Measurements from ENCODE around the gene GPAT2.
"Not testable (repeated sequence)": the region's sequence is repeated elsewhere in the genome, so short reads cannot be mapped to it uniquely, and the experiment has no call there.

The GPAT2 gene

GRCh38 chr2:96022701-96023447 lies 11.8 kb downstream of the GPAT2 start:
- DNase-seq = peak; percentile 78

DNA sequence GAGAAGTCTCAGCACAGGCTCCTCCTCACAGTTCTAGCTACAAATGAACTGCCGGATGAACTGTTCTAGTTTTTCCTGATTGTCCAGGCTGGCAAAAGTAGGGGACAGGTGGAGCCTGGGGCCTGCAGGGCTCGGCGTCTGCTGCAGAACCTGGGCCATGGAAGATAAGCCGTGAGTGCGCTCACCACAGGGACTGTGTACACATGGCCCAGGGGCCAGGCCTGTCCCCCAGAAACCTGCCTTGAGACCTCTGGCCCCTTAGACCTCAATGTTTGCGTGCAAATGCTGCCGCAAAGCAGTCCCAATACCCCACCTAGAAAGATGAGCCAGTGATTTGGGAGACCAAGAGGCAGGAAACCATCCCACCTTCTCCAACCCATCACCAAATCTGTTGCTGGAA lies 12.6 kb downstream of the GPAT2 start:
- not testable (repeated sequence) for DNase-seq

DNA sequence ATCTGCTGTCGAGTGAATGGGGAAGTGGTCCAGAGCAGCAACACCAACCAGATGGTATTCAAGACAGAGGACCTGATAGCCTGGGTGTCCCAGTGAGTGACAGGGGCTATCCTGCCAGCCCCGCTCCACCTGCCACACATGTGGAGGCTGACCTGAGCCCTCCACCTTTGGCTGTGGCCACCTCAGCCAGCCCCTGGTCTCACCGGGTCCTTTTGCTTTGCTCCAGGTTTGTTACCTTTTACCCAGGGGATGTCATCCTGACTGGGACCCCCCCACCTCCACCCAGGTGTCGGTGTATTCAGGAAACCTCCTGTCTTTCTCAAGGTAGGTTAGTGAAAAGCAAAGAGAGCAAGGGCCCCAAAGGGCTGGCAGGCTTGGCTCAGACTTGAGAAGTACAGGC lies 13.6 kb downstream of the GPAT2 start:
- not testable (repeated sequence) for DNase-seq

- not testable (repeated sequence) for DNase-seq
Measured at GRCh38 chr2:96019909-96020590, 14.7 kb downstream of the GPAT2 start.

DNA sequence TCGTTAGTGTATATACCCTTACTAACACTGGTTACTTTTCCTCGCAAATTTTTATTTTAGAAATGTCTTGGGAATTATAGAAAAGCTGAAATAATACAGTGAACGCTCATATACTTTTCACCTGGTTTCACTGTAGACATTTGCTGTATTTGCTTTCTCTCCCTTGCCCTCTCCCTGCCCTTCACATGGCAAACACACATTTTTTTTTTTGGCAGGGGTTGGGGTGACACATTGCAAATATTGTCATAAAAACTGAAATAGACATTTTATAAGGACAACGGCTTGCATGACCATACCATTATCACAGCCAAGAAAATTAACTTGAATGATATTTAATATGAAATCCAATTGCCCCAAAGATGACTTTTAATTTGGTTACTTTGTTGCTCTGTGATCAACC lies 18.4 kb downstream of the GPAT2 start:
- not testable (repeated sequence) for DNase-seq

DNA sequence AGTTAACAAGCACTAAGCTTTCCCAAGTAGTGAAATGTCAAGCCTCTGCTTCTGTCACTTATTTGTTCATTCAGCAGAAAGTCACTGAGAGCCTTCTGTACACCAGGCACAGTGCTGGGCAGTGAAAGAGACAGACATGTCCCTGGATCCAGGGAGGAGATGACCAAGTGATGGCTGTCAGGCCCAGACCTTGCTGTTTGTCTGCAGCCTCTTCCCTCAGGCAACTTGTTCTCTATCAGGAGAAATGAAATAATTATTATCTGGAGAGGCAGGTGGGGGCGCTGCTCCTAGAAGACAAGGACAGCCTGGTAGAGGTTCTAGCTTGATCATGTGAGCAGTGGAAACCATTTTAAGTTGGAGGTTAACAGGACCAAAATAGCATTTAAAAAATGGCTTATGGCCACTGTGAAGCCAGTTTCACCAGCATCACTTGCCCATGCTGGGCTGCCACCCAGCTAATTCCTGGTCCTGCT lies 21.9 kb downstream of the GPAT2 start:
- not testable (repeated sequence) for DNase-seq

- DNase-seq = not testable (repeated sequence)
Measured at GRCh38 chr2:96012086-96012791, 22.5 kb downstream of the GPAT2 start.

GRCh38 chr2:96011129-96011455 lies 23.6 kb downstream of the GPAT2 start:
- peak; percentile 41 for DNase-seq

DNA sequence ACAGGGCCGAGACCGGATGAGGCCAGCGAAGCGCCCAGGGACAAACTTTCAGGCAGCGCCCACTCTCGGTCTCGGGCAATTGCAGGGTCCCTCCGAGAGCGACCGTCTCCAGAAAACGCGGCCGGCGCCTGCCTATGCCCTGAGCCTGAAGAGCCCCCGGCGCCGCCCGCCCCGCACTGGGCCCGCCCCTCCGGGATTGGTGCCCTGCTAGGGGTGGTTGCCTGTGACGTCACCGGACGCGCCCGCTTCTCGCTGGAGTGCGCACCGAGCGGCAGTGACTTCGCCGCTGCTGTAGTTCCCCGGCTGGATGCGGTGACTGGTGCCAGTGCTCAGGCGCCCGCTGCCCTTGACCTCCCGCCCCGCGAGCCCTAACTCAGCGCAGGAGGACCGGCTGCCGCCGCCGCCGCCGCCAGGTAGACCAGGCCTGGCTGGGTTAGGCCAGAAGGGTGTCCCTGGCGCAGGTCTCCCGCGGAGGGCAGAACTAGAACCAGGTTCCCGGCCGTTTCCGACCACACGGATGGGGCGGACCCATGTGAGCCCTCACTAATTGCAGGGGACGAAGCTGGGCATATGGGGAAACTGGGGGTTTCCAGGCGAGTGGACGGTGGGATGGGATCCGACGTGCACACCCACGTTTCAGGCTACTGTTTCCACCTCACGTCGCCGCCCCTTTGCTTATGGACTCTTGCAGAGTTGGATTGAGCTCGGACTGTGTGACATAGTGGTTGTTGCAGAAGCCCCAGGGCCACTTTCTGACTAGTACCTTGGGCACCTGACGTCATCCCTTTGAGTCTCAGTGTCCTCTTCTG lies 24.2 kb downstream of the GPAT2 start:
- peak; percentile 96 for DNase-seq

- DNase-seq = not testable (repeated sequence)
Measured at GRCh38 chr2:96009833-96010232, 24.9 kb downstream of the GPAT2 start.

GRCh38 chr2:96008051-96008450 lies 26.7 kb downstream of the GPAT2 start:
- not testable (repeated sequence) for DNase-seq

GRCh38 chr2:96006248-96006647 lies 28.5 kb downstream of the GPAT2 start:
- DNase-seq = not testable (repeated sequence)

DNA sequence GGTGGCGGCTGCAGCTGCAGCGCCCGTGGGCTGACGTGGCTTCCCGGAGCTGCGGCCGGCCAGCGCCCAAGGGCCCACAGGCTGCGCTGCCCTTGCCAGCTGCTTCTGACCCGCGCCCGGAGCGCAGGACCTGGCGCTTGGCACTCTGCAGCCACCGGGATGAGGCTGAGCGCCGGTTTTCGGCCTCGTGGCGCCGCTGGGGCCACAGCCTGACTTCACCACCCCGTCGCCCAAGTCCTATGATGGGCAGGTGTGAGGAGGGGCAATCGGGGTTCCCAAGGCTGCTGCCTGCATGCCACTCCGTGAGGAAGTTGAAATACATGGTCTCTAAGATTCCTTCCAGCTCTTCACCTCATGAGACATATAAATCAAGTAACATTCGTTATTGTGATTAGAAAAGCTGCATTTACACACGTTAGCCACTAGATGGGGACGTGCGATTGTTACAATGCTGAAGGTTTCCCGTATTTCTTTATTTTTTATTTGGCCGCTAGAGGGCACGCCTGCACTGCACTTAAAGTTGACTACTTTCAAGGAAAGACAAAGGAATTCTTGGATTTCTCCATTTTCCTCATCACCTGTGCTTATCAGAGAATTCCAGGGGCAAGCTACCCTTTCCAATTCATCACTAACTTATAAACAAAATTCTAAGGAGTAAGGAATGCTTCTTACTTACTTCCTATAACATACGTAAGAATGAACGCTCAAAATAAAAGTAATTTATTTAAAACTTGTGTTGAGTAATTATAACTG lies 42.0 kb downstream of the GPAT2 start:
- peak; percentile 76 for DNase-seq

DNA sequence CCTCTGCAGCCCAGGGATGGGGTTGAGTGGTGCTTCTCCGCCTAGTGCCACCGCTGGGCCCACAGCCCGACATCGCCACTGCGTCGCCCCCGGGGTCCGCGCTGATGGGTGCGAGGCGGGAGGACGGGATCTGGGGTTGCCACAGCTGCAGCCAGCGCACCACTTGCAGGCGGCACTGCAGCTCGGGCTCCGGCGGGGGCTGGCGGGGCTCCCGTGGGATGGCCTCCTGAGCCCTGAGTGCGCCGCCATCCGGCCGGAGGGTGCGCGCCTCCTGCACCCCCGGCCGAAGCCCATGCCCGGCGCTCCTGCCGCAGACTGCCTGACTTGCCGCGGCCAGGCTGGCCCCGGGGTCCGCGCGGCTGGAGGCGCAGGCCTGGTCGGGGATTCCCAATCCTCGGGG lies 42.6 kb downstream of the GPAT2 start:
- peak; percentile 36 for DNase-seq

DNA sequence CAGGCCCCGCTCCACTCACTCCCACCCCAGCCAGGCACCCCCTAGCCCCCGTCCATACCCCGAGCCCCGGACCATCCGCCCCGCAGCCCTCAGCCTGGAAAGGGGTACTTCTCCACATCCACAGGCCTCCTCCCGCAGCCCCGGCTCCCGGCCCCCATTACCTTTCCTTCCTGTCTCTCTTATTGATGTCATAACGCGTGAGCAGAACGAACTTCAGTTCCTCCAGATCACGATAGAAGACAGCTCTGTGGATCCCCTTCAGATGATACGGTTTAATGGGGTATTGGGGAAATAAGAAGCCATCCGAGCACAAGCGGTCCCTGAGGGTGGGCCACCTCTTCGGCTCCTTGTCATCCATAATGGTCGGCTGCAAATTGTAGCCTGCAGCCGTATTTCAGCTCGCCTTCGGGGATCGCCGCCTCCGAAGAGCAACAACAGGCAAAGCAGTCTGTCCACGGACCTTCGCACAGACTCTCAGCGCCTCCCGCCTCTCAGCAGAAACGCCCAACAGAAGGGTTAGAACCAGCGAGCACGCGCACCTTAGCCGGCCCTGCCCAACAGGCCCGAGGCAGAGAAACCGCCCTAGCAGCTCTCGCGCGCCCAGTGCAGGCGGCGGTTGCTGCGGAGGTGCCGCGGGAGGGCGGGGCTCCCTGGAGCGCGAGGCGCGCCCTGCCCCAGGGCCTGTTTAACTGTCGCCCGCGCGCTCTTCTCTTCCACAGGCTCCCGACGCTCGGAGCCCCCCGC lies 43.2 kb downstream of the GPAT2 start, which contains the start of gene ANKRD36C:
ANKRD36C (minus strand) TSS at position 474 of the 744 bp plus-strand sequence; CDS start at position 358, 116 bp downstream.
- peak; percentile 41 for DNase-seq

- peak; percentile 26 for DNase-seq
Measured at GRCh38 chr2:95990884-95991283, 43.8 kb downstream of the GPAT2 start.

Measured in CD4-positive, alpha-beta T cell treated with Interleukin-12 subunit alpha and Interleukin-12 subunit beta, for 1 hour (primary cell).